Sigmoid colon (tissue), 7 donors: ENCODE measurements around the gene TCF25. TPM values are rescaled to one million over a fixed set of nuclear protein-coding genes. Genes with fewer than 3 reads are reported as not detected.

ENCODE experiments used
- DNase-seq: peaks from one replicate; pipeline ENCODE4 v3.0.0-alpha.2; 2019
- H3K27ac ChIP-seq, 4 donors: fragments of 200-600 bp; sonication (generic); one replicate each; pipeline ENCODE4 v1.5.1; 2016 to 2019; ENCODE audit warnings: mild to moderate bottlenecking in 1 of 4
- H3K27me3 ChIP-seq, 3 donors: fragments of 200-600 bp; sonication (generic); one replicate each; pipeline ENCODE4 v1.5.1; 2019; ENCODE audit warnings: mild to moderate bottlenecking in 1 of 3
- H3K36me3 ChIP-seq, 4 donors: fragments of 200-600 bp; sonication (generic); one replicate each; pipeline ENCODE4 v1.5.1; 2016 to 2019
- H3K4me1 ChIP-seq, 4 donors: fragments of 200-600 bp; sonication (generic); one replicate each; pipeline ENCODE4 v1.5.1; 2017 to 2019
- H3K4me3 ChIP-seq, 4 donors: fragments of 200-600 bp; sonication (generic); one replicate each; pipeline ENCODE4 v1.5.1; 2017 to 2019; ENCODE audit warnings: mild to moderate bottlenecking in 2 of 4, moderate library complexity in 1 of 4
- H3K9me3 ChIP-seq, 4 donors: fragments of 200-600 bp in 3 of 4; sonication (generic) in 3 of 4; one replicate each; pipeline versions ENCODE4 v1.5.1 to v1.6.1; 2013 to 2019
- EP300 ChIP-seq, 4 donors: sonication (generic); formaldehyde crosslinking; IDR thresholded peaks; one replicate each; pipeline ENCODE4 v1.6.1; 2017; ENCODE audit warnings: antibody characterized with exemption in 4 of 4
- POLR2A ChIP-seq, 2 donors: fragments of 450-650 bp; IDR thresholded peaks; one replicate each; pipeline ENCODE4 v1.6.1; 2016; ENCODE audit warnings: antibody characterized with exemption in 2 of 2, mild to moderate bottlenecking in 2 of 2, moderate library complexity in 2 of 2
- POLR2AphosphoS5 ChIP-seq, 4 donors: sonication (generic); formaldehyde crosslinking; IDR thresholded peaks; one replicate each; pipeline ENCODE4 v1.6.1; 2017; ENCODE audit warnings: antibody characterized with exemption in 4 of 4
- WGBS, 2 donors: extraction: QIAGEN DNeasy Blood & Tissue Kit; methylation state at CpG; one replicate each; pipeline ENCODE4 v1.1.7; 2013; 5-methylcytosine and 5-hydroxymethylcytosine counted together
- intact Hi-C: fragments of 100-400 bp; cut with DNase I; formaldehyde crosslinking; loops from one replicate; pipeline ENCODE4 v1.15.1; 2023
- polyA plus RNA-seq, 3 donors: library from polyadenylated mRNA; stranded (reverse); fragments of 200-250 nt; gene quantifications; one replicate each; pipeline ENCODE4 v1.2.3, GENCODE V29; 2013
- total RNA-seq, 4 donors: library from RNA; depleted of rRNA; stranded (reverse); fragments of >200 nt; gene quantifications; one replicate each; pipeline ENCODE4 v1.1.0, GENCODE V29; 2016
- TF ChIP-seq, protein P1 (sequence below), 4 experiments: fragments of 450-650 bp in 3 of 4; fragments of 200-600 bp in 1 of 4; IDR thresholded peaks; one replicate each; pipeline ENCODE4 v1.5.1; 2016 to 2019; ENCODE audit warnings: antibody characterized with exemption in 4 of 4, mild to moderate bottlenecking in 3 of 4, moderate library complexity in 2 of 4
- donor health status: healthy with polysubstance abuse.
- donor health status: Bipolar disorder and iron deficiency.
- donor health status: healthy.

Gene TCF25
- total and polyA plus RNA-seq, 7 donors = 89.7 to 244 (median 132) TPM

DNA sequence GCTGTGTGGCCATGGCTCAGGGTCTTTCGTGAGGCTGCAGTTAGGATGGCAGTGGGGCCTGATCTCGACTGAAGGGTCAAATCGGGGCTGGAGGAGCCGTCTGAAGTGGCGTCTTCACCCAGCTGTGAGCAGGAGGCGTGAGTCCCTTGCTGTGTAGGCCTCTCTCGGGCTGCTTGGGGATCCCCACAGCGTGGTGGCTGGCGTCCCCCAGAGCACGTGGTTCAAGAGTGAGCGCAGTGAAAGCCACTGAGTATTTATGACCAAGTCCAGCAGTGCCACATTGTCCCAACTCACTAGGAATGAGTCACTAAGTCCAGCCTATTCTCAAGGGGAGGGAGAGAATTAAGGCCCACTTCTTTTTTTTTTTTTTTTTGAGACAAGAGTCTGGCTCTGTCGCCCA is 11.7 kb upstream of the TCF25 start:
- no peak for DNase-seq
- Histone ChIP-seq H3K36me3 (no peaks in the 10 kb centered on the region), H3K4me1 (no peaks in the 10 kb centered on the region), H3K9me3 (no peaks in the 10 kb centered on the region), H3K27ac (no peak overlapping the region), H3K27me3 (no peaks in the 10 kb centered on the region), H3K4me3 (no peak overlapping the region)
- intact Hi-C loops = loop anchor here (2.0 kb wide), 1 partner anchor 161 kb away; the partner anchor contains the start of gene SPATA2L
- TF ChIP-seq EP300 (IDR thresholded peaks at IDR 0.05) = no peak
- TF ChIP-seq, protein P1, sequence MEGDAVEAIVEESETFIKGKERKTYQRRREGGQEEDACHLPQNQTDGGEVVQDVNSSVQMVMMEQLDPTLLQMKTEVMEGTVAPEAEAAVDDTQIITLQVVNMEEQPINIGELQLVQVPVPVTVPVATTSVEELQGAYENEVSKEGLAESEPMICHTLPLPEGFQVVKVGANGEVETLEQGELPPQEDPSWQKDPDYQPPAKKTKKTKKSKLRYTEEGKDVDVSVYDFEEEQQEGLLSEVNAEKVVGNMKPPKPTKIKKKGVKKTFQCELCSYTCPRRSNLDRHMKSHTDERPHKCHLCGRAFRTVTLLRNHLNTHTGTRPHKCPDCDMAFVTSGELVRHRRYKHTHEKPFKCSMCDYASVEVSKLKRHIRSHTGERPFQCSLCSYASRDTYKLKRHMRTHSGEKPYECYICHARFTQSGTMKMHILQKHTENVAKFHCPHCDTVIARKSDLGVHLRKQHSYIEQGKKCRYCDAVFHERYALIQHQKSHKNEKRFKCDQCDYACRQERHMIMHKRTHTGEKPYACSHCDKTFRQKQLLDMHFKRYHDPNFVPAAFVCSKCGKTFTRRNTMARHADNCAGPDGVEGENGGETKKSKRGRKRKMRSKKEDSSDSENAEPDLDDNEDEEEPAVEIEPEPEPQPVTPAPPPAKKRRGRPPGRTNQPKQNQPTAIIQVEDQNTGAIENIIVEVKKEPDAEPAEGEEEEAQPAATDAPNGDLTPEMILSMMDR (IDR thresholded peaks at IDR 0.05) = no peak
- no peak for TF ChIP-seq POLR2AphosphoS5 (IDR thresholded peaks at IDR 0.05)
- TF ChIP-seq POLR2A (IDR thresholded peaks at IDR 0.05) = no peak
- 92 to 94% methylated on average over 12 of the region's 12 CpGs for WGBS, 2 donors

DNA sequence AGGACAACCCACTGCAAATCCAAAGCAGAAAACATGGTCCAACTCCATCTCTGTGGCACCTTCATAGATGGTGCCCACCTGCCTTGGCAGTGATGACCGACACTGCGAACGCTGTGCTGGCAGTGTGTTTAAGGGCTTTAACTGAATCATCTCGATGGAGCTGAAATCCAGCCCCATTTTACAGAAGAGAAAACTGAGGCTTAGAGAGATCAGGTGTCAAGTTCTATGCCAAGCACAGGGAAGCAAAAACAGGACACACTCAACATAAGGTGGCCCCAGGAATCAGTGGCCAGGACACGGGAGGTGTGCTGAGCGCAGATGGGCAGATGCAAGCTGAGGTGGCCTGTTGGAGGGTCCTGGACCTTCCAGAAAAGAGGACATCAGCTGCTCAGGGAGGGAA is 10.7 kb upstream of the TCF25 start:
- TF ChIP-seq, protein P1 (IDR thresholded peaks at IDR 0.05) = no peak
- TF ChIP-seq POLR2AphosphoS5 (IDR thresholded peaks at IDR 0.05) = no peak
- TF ChIP-seq EP300 (IDR thresholded peaks at IDR 0.05) = no peak
- TF ChIP-seq POLR2A (IDR thresholded peaks at IDR 0.05) = no peak
- Histone ChIP-seq H3K4me3 (no peak overlapping the region), H3K27ac (no peak overlapping the region), H3K9me3 (peaks cover 0 to 2% (median 0%) of the 10 kb centered on the region in 4 donors), H3K4me1 (no peaks in the 10 kb centered on the region), H3K27me3 (no peaks in the 10 kb centered on the region), H3K36me3 (no peaks in the 10 kb centered on the region)
- no peak for DNase-seq
- intact Hi-C loops = no loop called here
- 98% methylated on average over 6 of the region's 6 CpGs for WGBS, 2 donors

DNA sequence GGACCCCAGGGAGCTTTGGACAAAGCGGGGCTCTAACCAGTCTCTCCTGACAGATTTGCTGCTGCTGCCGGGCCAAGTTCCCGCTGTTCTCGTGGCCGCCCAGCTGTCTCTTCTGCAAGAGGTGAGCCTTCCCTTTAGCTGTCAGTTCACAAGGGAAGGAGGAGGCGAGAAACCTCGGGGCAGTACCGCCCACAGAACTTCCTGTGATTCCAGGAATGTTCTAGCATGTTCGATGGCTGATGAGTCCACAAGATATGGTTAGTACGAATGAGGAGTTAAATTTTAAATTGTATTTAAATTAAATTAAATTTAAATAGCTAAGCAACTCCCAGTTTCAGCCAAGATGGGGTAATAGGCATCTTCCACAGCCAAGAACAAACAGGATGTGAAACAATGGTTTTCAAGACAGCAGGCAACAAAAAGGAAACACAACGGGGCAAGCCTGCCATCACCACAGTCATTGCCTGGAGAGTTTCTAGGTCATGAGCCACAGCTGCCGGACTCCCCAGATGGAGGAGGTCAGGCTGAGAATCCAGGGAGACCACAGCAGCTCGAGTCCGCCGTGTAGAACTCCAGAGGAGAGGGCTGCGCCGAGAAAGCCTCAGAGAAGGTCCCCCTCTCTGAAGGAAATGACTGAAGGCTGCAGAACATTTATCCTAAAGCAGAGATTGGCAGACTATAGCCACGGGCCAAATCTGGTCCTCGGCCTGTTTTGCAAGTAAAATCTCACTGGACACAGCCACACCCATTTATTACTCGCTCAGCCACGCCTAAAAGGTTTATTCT is 9.5 kb upstream of the TCF25 start:
- intact Hi-C loops = no loop called here
- peaks cover 0 to 8% (median 0%) of the 10 kb centered on the region in 4 donors for H3K9me3 ChIP-seq
- H3K27ac ChIP-seq = peak overlapping the region in 3 of 4 donors; percentile 41 to 56 (median 42)
- DNase-seq = no peak
- no peaks in the 10 kb centered on the region for H3K4me1 ChIP-seq
- 44 to 57% methylated on average over 21 of the region's 21 CpGs for WGBS, 2 donors
- H3K27me3 ChIP-seq = no peaks in the 10 kb centered on the region
- TF ChIP-seq POLR2AphosphoS5 (IDR thresholded peaks at IDR 0.05) = peak in 1 of 4 donors; percentile 30
- TF ChIP-seq, protein P1 (IDR thresholded peaks at IDR 0.05) = no peak
- no peak for TF ChIP-seq EP300 (IDR thresholded peaks at IDR 0.05)
- TF ChIP-seq POLR2A (IDR thresholded peaks at IDR 0.05) = no peak
- H3K36me3 ChIP-seq = no peaks in the 10 kb centered on the region
- no peak overlapping the region for H3K4me3 ChIP-seq

DNA sequence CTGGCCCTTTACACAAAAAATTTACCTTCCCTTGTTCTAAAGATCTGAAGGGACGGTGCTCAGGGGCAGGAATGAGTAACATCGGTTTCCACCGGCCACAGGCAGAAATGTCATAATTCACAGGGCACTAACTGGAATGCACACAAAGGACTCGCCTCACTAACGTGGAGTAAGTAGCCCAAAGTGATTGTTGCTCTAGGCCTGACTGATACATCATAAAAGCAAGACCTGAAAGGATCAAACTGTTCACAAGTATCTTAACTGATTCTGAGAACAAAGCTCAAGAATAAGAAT is 8.9 kb upstream of the TCF25 start:
- peak overlapping the region in 3 of 4 donors; percentile 41 to 56 (median 42) for H3K27ac ChIP-seq

More for the DNA sequence above, 8.9 kb upstream of the TCF25 start:
- Histone ChIP-seq H3K4me1 (no peaks in the 10 kb centered on the region), H3K4me3 (no peak overlapping the region), H3K36me3 (no peaks in the 10 kb centered on the region), H3K27me3 (no peaks in the 10 kb centered on the region), H3K9me3 (peaks cover 0 to 8% (median 0%) of the 10 kb centered on the region in 4 donors)
- intact Hi-C loops = no loop called here
- no peak for TF ChIP-seq POLR2A (IDR thresholded peaks at IDR 0.05)
- no peak for TF ChIP-seq POLR2AphosphoS5 (IDR thresholded peaks at IDR 0.05)
- TF ChIP-seq, protein P1 (IDR thresholded peaks at IDR 0.05) = no peak
- TF ChIP-seq EP300 (IDR thresholded peaks at IDR 0.05) = no peak
- no peak for DNase-seq
- WGBS, 2 donors = 21 to 65% methylated on average over 5 of the region's 5 CpGs
